Measurements from ENCODE around the gene PRR12. TPM values are rescaled to one million over a fixed set of nuclear protein-coding genes. Genes with fewer than 3 reads are reported as not detected.

Gene PRR12
- polyA plus RNA-seq, 3 donors = 13.6 to 16.3 (median 15.1) TPM

- DNase-seq (ENCODE audit: low read depth in 3 of 3, low spot score in 2 of 3) = peak in 1 of 3 donors; percentile 66
Observed at GRCh38 chr19:49664171-49665035, 73.4 kb downstream of the PRR12 start.

- no peak for DNase-seq (ENCODE audit: low read depth in 3 of 3, low spot score in 2 of 3)
Observed at GRCh38 chr19:49665036-49665350, 74.0 kb downstream of the PRR12 start.

- peak in 2 of 3 donors; percentile 95 for DNase-seq (ENCODE audit: low read depth in 3 of 3, low spot score in 2 of 3)
Observed at GRCh38 chr19:49665351-49666119, 74.6 kb downstream of the PRR12 start, which contains the start of the genes BCL2L12 and IRF3. TSS of gene BCL2L12 (plus strand) at chr19:49665933. CDS start at chr19:49666693, 760 bp downstream. TSS of gene IRF3 (minus strand) at chr19:49665857. CDS start at chr19:49664838, 1,019 bp downstream.

GRCh38 chr19:49666120-49666444 is 75.1 kb downstream of the PRR12 start:
- no peak for DNase-seq (ENCODE audit: low read depth in 3 of 3, low spot score in 2 of 3)

GRCh38 chr19:49667473-49667872 is 76.5 kb downstream of the PRR12 start:
- no peak for DNase-seq (ENCODE audit: low read depth in 3 of 3, low spot score in 2 of 3)

- no peak for DNase-seq (ENCODE audit: low read depth in 3 of 3, low spot score in 2 of 3)
Observed at GRCh38 chr19:49669516-49669915, 78.5 kb downstream of the PRR12 start.

GRCh38 chr19:49672131-49672919 is 81.3 kb downstream of the PRR12 start:
- no peak for DNase-seq (ENCODE audit: low read depth in 3 of 3, low spot score in 2 of 3)

Other genes with a start within 250 kb of the PRR12 start
- gene TEAD2, start 228.8 kb upstream of the PRR12 start, polyA plus RNA-seq (ENCODE audit: insufficient read length in 3 of 3) = 10 to 100 TPM; 86.1 to 89.1 (median 86.1) TPM
- 1 to 10 TPM; 4.5 to 5.3 (median 4.7) TPM for gene DKKL1, start 227.3 kb upstream of the PRR12 start, polyA plus RNA-seq (ENCODE audit: insufficient read length in 3 of 3)
- gene KASH5, start 202.9 kb upstream of the PRR12 start, polyA plus RNA-seq (ENCODE audit: insufficient read length in 3 of 3) = under 1 TPM; 0.14 to 0.45 (median 0.18) TPM
- not detected for gene PTH2, start 167.7 kb upstream of the PRR12 start, polyA plus RNA-seq (ENCODE audit: insufficient read length in 3 of 3)
- not detected for gene GFY, start 165.8 kb upstream of the PRR12 start, polyA plus RNA-seq (ENCODE audit: insufficient read length in 3 of 3)
- under 1 TPM; 0.25 to 0.33 (median 0.31) TPM for gene SLC17A7, start 149.7 kb upstream of the PRR12 start, polyA plus RNA-seq (ENCODE audit: insufficient read length in 3 of 3)
- gene PIH1D1, start 139.4 kb upstream of the PRR12 start, polyA plus RNA-seq (ENCODE audit: insufficient read length in 3 of 3) = 10 to 100 TPM; 81.1 to 84.9 (median 84.7) TPM
- 10 to 100 TPM; 14.5 to 15.0 (median 14.8) TPM for gene ALDH16A1, start 138.0 kb upstream of the PRR12 start, polyA plus RNA-seq (ENCODE audit: insufficient read length in 3 of 3)
- gene FLT3LG, start 117.0 kb upstream of the PRR12 start, polyA plus RNA-seq (ENCODE audit: insufficient read length in 3 of 3) = 1 to 10 TPM; 2.6 to 3.2 (median 2.7) TPM
- gene RPL13A, start 103.6 kb upstream of the PRR12 start, polyA plus RNA-seq (ENCODE audit: insufficient read length in 3 of 3) = 1,000 to 10,000 TPM; 2,089 to 2,580 (median 2,270) TPM
- gene RPS11, start 94.7 kb upstream of the PRR12 start, polyA plus RNA-seq (ENCODE audit: insufficient read length in 3 of 3) = 1,000 to 10,000 TPM; 2,847 to 3,056 (median 2,982) TPM
- gene FCGRT, start 78.5 kb upstream of the PRR12 start, polyA plus RNA-seq (ENCODE audit: insufficient read length in 3 of 3) = 100 to 1,000 TPM; 219 to 252 (median 230) TPM
- 10 to 100 TPM; 10.0 to 10.9 (median 10.2) TPM for gene RCN3, start 63.2 kb upstream of the PRR12 start, polyA plus RNA-seq (ENCODE audit: insufficient read length in 3 of 3)
- gene NOSIP, start 10.6 kb upstream of the PRR12 start, polyA plus RNA-seq (ENCODE audit: insufficient read length in 3 of 3) = 10 to 100 TPM; 61.2 to 69.1 (median 64.3) TPM
- 1 to 10 TPM; 7.1 to 8.5 (median 7.1) TPM for gene PRRG2, start 9.9 kb upstream of the PRR12 start, polyA plus RNA-seq (ENCODE audit: insufficient read length in 3 of 3)
- gene RRAS, start 49.0 kb downstream of the PRR12 start, polyA plus RNA-seq (ENCODE audit: insufficient read length in 3 of 3) = 10 to 100 TPM; 19.8 to 23.1 (median 21.3) TPM
- gene SCAF1, start 51.0 kb downstream of the PRR12 start, polyA plus RNA-seq (ENCODE audit: insufficient read length in 3 of 3) = 10 to 100 TPM; 24.3 to 31.6 (median 25.6) TPM
- gene IRF3, start 74.7 kb downstream of the PRR12 start, polyA plus RNA-seq (ENCODE audit: insufficient read length in 3 of 3) = 10 to 100 TPM; 37.6 to 41.5 (median 39.3) TPM
- gene BCL2L12, start 74.8 kb downstream of the PRR12 start, polyA plus RNA-seq (ENCODE audit: insufficient read length in 3 of 3) = 10 to 100 TPM; 16.4 to 21.9 (median 19.4) TPM
- gene PRMT1, start 86.1 kb downstream of the PRR12 start, polyA plus RNA-seq (ENCODE audit: insufficient read length in 3 of 3) = 100 to 1,000 TPM; 205 to 221 (median 219) TPM
- gene ADM5, start 98.4 kb downstream of the PRR12 start, polyA plus RNA-seq (ENCODE audit: insufficient read length in 3 of 3) = under 1 TPM; 0.64 to 0.67 (median 0.64) TPM
- gene CPT1C, start 99.9 kb downstream of the PRR12 start, polyA plus RNA-seq (ENCODE audit: insufficient read length in 3 of 3) = 10 to 100 TPM in 1 of 3 donors, 1 to 10 TPM in 2; 8.0 to 10.9 (median 9.0) TPM
- under 1 TPM in 2 of 3 donors, not detected in 1; 0.10 to 0.15 TPM for gene TSKS, start 172.1 kb downstream of the PRR12 start, polyA plus RNA-seq (ENCODE audit: insufficient read length in 3 of 3)
- 10 to 100 TPM; 40.8 to 48.0 (median 43.7) TPM for gene AP2A1, start 175.8 kb downstream of the PRR12 start, polyA plus RNA-seq (ENCODE audit: insufficient read length in 3 of 3)
- 10 to 100 TPM; 29.3 to 37.1 (median 37.0) TPM for gene FUZ, start 222.1 kb downstream of the PRR12 start, polyA plus RNA-seq (ENCODE audit: insufficient read length in 3 of 3)
- gene MED25, start 227.1 kb downstream of the PRR12 start, polyA plus RNA-seq (ENCODE audit: insufficient read length in 3 of 3) = 10 to 100 TPM; 55.8 to 65.6 (median 56.0) TPM

Data from right renal cortex interstitium (tissue), 3 donors.